HG02678 (cell line): ENCODE measurements around the gene LSM5.
"Not testable (repeated sequence)": the region's sequence is repeated elsewhere in the genome, so short reads cannot be mapped to it uniquely, and the experiment has no call there.

Source experiments
- ATAC-seq: cut with Tn5 transposase; IDR thresholded peaks from one replicate; pipeline ENCODE4 v1.9.1; 2021; ENCODE audit warnings: mild to moderate bottlenecking, moderate library complexity; ENCODE audit not compliant: unreplicated experiment

Gene LSM5

DNA sequence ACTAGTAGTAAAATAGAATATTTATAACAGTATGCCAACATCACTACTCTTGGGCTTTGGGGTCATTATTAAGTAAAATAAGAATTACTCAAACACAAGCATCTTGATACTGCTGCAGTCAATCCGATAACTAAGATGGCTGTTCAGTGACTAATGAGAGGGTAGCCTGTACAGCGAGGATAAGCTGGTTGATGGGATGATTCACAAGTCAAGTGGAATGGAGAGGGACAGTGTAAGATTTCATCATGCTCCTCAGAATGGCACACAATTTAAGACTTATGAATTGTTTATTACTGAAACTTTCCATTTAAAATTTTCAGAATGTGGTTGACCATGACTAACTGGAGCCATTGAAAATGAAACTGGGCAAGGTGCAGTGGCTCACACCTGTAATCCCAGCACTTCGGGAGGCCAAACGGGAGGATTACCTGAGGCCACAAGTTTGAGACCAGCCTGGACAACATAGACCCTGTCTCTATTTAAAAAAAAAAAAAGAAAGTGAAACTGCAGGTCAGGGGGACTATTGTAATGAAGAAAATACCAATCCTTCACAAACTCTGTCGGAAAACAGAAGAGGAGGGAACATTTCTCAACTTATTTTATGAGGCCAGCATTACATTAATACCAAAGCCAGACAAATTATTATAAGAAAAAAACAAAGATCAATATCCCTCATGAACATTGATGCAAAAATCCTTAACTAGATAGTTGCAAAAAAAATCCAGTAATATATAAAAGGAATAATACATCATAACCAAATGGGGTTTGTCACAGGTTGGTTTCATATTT is 16.3 kb upstream of the LSM5 start:
- ATAC-seq: peak; percentile 84

DNA sequence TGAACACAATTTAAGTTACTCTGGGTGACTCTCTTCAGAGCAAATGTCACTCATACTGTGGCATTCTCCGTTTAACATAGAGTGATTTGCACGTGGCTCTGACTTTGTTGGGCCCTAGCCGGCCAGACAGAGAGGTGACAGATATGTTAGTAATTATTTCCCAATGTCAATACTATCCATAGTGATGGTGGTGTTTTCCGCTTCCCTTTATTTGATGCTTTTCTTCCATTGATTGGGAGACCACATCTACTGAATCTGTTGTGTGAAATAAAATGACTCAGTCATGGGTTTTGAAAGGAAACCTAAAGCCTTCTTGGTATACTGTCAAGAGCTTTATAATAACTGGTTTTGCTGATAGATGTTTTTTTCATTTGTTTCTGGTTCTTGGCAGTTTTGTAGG is 12.5 kb upstream of the LSM5 start:
- no peak for ATAC-seq

DNA sequence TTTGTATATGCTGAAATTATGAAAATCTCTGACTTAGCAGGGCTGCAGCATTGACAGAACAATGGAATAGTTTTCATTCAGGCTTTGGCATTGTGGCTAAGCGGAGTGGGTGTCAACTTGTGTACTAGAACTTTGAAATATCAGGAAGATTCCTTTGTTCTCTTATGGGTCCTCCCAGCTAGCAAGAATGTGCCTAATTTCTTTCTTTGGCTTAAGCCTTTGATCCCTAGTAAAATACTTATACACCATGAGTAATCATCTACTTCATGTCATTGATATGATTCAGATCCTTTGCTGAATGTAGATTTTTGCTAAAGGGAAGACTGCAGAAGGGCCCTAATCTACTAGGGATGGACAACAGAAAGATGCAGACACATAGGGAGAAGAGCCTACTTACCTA is 11.3 kb upstream of the LSM5 start:
- ATAC-seq: no peak

DNA sequence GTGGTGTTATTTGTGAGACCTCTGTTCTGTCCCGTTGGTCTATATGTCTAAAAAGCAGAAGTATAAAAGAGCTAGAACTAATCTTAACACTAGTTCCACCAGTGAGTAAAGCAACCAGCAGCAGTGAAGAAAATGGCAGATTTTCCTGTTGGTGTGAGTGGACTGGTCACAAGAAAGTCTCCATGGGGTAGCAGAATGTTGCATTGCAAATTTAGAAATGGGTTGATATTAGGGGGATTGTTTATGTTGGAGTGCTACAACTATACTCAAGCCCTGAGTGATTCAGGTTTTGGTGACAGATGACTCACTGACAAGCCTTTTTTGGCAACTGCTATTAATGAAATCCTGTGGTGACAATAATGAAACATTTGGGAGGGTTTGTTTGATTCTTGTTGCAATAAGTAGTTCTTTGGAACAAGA is 10.8 kb upstream of the LSM5 start:
- peak; percentile 64 for ATAC-seq

DNA sequence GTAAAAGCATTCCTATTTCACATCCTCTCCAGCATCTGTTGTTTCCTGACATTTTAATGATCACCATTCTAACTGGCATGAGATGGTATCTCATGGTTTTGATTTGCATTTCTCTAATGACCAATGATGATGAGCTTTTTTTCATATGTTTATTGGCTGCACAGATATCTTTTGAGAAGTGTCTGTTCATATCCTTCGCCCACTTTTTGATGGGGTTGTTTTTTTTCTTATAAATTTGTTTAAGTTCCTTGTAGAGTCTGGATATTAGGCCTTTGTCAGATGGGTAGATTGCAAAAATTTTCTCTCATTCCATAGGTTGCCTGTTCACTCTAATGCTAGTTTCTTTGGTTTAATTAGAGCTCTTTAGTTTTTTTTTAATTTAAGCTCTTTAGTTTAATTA is 10.0 kb upstream of the LSM5 start:
- ATAC-seq: not testable (repeated sequence)

DNA sequence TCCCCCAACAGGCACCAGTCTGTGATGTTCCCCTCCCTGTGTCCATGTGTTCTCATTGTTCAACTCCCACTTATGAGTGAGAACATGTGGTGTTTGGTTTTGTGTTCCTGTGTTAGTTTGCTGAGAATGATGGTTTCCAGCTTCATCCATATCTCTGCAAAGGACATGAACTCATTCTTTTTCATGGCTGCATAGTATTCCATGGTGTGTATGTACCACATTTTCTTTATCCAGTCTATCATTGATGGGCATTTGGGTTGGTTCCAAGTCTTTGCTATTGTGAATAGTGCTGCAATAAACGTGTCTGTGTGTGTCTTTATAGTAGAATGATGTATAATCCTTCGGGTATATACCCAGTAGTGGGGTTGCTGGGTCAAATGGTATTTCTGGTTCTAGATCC is 9.6 kb upstream of the LSM5 start:
- ATAC-seq: not testable (repeated sequence)

DNA sequence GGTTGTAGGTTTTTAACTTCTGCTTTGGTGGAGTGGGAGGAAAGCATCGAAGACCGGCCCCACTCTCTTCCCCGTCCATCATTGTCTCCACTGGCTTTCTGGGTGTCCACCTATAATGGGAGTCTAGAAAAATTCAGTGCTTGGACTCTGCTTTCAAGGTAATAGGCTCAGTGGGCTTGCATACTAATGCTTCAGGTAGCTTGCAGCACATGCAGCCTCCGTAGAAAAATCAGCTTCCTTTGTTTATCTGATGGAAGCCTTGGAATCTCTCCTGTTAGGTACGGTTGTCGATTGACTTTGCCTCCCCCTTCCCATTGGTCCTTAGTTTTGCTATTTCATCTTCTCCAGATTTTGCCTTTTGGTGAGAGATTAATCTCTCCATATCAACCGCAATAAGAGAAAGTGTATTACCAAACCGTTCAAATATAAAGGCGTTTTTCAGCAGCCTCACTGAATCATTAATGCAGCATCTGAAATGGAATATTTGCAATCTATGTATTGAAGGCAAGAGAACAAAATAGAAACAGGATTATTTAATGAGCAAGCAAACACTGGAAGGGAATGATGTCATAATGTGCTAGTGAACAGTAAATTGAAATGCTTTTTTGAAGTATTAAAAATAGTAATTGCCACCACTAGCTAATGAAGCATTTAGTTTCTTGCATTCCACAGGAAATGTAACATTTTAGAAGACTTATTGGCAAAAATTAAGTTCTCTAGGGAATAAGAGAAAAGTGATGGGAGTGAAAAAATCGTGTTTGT is 6.1 kb upstream of the LSM5 start:
- no peak for ATAC-seq

DNA sequence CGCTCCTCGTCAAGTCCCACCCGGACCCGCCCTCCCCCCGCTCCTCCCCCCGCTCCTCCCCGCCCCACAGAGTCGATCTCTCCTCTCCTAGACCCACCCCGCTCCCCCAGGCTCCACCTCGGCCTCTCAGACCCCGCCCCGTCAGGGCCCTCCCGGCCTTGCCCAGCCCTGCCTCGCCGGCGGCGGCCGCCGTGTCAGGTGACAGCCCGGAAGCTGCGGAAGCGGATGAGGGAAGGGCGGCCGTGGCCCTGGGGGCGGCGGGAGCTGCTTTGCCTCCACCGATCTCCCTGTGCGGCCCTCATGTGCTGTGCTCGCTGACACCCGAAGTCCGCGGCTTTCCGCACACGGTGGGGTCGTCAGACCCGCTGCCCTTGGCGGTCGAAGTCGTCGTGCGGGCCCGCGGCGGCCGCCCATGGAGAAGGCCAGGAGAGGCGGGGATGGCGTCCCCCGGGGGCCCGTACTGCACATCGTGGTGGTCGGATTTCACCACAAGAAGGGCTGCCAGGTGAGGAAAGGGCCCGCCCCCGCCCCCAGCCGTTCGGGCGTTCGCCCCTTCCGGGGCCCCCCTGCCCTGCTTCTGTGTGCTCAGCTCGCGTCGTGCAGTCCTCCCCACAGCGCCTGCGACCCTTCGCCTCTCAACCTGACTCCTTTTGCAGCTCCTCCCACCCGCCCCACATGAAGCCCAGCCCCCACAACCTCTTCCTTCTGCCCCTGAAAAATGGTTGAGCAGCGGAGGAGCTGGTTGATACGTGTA is 5.3 kb upstream of the LSM5 start, which contains the start of gene AVL9:
Gene AVL9, plus strand, starts transcription at position 192 of the 754 bp plus-strand sequence. Its CDS starts 221 bp downstream, at position 413.
- ATAC-seq: peak; percentile 95

DNA sequence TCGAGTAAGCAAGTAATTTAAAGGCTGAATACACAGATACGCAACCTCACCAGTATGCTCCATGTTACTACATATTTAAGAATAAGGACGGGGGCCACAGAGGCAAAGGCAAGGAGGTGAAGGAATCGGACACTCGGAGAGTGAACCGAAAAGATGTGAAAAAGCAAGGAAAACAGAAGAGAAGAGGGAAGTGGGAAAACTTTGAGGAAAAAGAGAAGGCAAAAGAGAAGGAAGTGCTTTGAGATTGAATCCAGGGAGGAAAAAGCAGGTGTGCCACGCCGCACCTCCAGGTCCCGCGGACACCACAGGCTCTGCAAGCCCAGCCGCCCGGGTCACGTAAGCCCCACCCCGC is 4.7 kb upstream of the LSM5 start:
- ATAC-seq: peak; percentile 7

DNA sequence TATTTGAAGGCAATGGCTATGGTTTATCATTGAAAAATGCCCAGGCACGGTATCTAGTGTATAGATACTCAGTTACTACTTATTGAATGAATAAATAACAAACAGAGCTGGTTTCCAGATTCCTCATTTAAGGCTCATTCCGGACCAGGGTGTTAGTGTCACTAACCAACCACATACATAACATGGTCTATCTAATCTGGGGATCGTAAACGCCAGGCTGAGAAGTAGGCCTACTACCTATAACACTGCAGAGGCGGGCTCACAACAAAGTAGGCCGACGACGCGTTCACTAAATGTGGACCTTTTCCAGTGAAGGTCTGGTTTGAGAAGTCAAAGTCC is 423 bp downstream of the LSM5 start:
- ATAC-seq: no peak

DNA sequence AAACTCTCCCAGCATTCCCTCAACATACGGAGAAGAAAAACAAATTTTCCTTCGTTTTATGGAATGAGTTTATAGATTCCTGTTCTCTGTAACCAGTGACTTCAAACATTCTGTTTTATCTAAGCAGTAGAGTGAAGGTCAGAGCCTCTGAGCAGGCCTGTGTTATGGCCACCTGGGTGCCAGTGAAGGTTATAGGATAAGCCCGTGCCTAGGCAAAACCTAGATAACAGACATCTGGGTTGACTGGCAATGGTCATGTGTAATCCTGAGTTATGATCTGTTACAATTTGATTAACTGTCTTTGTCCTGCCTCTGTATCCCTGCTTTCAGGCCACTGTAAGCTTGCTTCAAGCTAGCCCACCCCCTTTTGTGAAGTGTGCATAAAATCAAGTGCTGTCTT is 8.3 kb downstream of the LSM5 start:
- no peak for ATAC-seq

DNA sequence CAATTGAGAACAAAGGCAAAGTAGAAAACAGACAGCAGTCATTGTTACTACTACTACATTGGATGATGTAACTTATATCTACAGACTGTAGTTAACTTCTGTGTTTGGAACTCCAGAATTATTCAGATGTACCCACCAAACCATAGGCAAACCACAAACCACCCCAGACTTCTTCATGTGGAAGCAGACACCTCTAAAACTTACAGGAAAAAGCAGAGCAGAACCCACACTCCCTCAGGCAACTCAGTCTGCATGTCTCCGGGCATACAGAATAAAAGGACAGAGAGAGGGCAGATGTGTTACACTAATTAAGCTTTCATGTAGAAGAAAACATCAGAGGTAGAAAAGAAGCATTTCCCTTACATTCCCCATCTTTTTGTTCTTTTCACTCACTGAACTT is 9.0 kb downstream of the LSM5 start:
- ATAC-seq: no peak

DNA sequence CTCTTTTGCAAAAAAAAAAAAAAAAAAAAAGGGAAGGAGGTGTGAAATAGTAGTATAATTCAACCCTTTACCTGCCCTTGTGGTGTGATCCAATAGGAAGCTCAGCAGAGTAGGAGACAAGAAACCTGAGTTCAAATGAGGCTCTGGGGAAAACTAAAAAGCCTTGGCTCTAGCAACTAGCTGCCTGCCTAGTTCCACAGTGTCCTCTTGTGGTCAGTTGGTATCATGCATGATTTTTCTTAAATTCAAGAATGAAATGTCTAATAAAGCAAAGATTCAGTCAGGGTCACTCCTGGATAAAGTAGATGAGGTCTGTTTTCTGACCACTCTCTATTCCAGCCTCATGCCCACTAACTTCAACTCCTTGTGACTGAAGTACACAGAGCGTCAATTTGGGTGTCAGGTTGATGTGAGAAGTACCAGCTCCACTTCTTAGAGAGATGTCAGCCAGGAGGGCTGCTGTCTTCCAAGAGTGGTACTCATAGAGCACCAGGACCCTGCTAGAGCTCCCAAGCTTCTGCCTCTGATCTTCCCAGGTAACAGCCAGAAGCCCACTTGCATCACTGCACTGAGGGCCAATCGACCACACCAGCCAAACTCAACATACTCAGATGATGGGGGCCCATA is 10.5 kb downstream of the LSM5 start:
- peak; percentile 52 for ATAC-seq

DNA sequence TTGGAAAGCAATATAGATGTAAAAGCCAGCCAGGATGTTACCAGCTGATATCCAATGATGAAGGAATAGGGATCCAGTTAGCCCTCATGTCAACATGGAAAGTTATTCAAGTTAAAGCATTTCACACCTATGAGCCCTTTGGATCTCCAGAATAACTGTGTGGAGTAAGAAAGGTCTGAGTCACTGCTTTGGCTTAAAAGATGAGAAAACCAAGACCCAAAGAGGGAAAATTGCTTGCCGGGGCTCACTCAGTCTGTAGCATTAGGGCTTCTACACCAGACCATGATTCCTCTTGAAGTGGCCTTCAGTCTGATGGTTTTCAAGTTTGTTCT is 12.6 kb downstream of the LSM5 start:
- no peak for ATAC-seq

DNA sequence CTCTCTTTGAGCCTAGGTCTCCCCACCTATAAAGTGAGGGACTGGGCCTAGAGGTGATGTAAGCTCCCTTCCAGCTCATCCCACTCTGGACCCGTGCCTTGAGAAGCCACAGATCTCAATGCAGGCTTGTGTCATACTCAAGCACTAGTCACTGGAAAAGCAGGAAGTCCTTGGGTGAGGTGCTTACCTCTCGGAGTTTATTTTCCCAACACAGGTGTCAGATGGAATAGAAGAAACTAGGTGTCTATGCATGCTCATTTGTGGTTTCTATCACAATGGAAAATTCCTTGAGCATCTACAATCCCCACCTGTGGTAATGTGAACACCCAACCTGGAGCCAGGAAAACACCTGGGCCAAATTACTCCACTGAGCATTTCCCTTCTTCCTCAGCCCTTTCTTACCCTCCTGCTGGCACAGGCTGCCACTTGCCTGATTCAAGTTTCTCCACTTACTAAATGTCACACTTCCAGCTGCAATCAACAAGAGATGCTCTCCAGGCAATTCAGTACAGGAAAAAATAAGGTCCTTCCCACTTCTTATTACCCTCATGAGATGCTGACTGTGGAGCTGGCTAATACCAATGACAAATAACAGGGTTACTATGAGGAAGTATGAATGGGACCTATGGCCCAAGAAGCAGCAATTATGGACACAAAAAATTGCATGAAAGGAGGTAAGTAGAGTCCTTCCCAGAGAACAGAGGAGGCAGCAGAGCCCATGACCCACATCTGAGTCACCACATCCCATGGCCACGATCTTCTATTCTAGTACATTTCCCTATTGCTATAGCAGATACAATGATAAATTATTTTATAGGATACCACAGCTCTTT is 13.1 kb downstream of the LSM5 start:
- ATAC-seq: no peak

DNA sequence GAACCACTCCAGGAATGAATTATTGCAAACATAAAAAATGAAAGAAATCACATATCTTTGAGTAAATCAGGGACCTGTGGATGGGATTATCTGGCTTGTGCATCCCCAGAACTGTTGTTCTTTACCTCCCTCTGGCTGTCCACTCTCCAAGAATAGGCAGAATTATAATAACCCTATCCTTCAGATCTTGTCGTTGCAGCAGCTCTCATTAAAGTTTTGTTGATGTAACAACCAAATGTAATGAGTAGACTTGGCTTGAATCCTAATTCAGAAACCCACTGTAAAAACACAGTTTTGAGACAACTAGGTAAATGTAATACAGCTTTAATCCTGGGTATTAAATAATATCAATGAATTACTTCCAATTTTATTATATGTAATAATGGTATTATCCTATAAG is 16.2 kb downstream of the LSM5 start:
- ATAC-seq: no peak

DNA sequence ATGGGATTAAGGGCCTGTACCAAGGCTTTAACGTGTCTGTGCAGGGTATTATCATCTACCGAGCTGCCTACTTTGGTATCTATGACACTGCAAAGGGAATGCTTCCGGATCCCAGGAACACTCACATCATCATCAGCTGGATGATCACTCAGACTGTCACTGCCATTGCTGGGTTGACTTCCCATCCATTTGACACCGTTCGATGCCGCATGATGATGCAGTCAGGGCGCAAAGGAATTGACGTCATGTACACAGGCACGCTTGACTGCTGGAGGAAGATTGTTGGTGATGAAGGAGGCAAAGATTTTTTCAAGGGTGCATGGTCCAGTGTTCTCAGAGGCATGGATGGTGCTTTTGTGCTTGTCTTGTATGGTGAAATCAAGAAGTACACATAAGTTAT is 18.2 kb downstream of the LSM5 start:
- ATAC-seq: no peak

DNA sequence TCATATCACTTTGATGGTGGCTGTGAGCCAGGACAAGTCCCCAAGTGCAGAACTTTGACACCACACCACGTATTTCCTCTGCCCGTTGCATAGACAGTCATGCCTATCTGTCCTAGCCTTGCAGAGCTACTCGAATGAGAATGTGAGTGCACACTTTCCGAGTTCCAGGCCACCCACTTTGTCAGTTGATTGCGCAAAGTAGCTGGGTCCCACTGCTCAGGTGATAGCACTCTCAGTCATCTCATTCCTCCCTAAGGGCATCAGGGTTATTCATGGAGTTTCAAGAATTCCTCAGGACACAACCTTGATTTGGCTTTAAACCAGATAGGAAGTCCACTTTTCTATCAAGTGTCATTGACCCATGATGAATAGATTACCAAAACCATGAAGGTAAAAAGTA is 19.3 kb downstream of the LSM5 start:
- ATAC-seq: no peak

DNA sequence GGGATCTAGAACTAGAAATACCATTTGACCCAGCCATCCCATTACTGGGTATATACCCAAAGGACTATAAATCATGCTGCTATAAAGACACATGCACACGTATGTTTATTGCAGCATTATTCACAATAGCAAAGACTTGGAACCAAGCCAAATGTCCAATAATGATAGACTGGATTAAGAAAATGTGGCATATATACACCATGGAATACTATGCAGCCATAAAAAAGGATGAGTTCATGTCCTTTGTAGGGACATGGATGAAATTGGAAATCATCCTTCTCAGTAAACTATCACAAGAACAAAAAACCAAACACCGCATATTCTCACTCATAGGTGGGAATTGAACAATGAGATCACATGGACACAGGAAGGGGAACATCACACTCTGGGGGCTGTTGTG is 20.2 kb downstream of the LSM5 start:
- not testable (repeated sequence) for ATAC-seq

DNA sequence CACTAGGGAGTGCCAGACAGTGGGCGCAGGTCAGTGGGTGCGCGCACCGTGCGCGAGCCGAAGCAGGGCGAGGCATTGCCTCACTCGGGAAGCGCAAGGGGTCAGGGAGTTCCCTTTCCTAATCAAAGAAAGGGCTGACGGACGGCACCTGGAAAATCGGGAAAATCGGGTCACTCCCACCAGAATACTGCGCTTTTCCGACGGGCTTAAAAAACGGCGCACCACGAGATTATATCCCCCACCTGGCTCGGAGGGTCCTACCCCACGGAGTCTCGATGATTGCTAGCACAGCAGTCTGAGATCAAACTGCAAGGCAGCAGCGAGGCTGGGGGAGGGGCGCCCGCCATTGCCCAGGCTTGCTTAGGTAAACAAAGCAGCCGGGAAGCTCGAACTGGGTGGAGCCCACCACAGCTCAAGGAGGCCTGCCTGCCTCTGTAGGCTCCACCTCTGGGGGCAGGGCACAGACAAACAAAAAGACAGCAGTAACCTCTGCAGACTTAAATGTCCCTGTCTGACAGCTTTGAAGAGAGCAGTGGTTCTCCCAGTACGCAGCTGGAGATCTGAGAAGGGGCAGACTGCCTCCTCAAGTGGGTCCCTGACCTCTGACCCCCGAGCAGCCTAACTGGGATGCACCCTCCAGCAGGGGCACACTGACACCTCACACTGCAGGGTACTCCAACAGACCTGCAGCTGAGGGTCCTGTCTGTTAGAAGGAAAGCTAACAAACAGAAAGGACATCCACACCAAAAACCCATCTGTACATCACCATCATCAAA is 25.4 kb downstream of the LSM5 start:
- ATAC-seq: not testable (repeated sequence)
